Dedifferentiated amniotic fluid mesenchymal stem cell (primary cell): ENCODE results near the gene CYTH1.

Source experiments
- DNase-seq: peaks from one replicate; pipeline ENCODE4 v3.0.0-alpha.2; 2016; ENCODE audit errors: extremely low spot score

CYTH1 gene

DNA sequence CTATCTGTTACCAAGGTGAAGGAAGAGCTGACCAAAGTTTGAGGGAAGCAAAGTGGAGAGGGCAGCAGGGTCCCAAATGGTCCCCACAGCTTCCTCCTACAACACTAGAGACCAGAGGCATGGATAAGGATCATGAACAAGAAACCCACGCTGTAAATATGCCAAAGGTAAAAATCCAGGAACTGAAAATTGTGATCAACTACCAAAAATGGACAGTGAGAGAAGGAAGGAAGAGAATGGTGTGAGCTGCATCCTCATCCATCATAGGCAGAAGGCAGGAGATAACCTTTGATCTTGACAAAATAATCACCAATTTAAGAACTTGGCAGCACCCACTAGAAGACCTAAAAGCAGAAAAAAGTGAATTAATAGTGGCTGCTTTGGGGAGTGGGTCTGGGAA lies 66.2 kb downstream of the CYTH1 start:
- no peak for DNase-seq

DNA sequence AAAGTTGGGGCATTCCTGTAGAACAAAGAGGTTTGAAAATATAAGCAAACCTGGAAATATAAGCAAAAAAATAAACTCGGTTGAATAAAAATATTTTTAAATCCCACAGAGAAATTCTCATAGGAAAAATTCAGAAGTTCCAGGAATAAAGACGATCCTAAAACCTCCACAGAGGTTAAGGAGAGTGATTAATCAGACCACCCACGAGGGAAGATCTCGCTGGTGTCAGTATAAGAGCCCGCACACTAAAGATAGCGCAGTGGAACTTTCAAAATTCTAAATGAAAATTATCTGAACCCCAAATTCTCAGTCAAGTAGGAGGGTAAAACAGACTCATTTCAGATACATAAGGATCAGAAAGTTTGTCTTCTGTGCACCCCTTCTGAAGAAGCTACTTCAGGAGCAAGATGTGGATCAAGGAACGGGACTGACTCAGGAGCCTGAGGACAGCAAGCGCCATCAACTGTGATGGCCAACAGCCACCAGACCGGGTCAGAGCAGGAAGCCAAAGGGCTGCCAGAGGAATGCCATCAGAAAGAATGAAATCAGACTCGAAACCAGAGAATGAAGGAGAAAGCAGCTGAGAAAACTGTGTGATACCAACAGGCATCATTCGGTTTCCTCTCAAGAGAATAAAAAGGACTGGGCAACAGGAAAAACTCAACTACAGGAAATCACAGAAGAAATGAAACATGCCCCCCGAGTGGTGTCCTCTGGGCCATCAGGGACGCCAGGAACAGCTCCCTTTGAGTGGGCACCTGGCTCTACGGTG lies 66.9 kb downstream of the CYTH1 start:
- no peak for DNase-seq

DNA sequence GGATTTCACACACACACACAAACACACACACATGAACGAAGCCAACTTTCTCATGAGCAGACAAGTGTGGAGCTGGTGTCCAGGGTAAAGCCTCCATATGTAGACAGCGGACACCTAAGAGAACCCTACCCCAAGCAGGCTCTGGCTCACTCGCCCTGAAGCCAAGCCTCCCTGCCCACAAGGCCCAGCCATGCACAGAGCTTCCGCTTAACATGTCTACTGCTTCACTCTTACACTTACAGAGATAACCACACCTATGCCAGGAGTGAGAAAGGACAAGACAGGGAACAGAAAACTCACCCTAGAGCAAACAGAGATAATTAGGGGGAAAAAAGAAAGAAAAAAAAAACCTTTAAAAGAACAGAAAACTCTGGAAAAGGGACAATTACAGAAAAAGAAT lies 67.5 kb downstream of the CYTH1 start:
- no peak for DNase-seq

DNA sequence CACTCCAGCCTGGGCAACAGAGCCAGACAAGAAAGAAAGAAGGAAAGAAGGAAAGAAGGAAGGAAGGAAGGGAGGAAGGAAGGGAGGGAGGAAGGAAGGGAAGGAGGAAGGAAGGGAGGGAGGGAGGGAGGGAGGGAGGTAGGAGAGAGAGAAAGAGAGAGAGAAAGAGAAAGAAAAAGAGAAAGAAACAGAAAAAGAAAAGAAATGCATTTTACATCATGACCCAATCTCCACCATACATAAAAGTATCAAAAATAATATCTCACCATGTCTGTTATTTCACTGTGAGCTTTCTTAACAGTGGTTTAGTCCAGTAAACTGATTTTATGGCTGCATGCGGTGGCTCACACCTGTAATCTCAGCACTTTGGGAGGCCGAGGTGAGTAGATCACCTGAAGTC lies 70.0 kb downstream of the CYTH1 start:
- DNase-seq: no peak

DNA sequence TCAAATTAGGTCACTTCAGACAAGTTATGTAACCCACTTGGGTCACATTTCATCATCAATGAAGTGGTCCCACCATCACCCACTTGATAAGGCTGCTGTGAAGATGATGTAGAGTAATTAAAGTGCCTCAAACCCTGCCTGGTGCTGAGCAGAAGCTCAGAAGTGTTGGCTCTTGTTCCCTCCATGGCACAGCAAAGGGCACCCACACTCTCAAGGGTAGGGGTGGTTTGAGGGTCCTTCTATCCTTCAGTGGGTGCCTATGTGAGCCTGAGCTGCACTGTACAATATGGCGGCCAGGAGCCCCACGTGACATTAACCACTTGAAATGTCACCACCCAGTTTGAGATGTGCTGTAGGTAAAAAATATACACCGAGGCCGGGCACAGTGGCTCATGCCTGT lies 71.5 kb downstream of the CYTH1 start:
- DNase-seq: no peak

DNA sequence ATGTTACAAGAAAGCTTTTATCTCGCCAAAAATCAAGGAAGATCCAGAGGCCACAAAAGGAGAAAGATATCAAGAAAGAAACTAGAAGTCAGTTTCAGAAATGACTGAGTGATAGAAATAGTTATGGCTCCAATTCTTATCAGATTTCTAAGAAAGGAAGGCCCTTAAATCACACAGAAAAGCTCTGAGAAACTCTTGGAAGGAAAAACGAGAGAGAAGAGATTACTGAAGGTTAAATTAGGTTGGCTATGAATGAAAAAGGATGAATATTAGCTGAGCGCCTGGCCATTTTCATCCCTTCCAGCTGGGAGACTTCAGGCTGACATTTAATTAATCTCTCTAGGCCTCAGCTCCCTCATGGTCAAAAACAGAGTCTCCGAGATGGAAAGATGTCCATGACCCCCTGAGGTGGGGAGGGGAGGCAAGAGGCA lies 72.3 kb downstream of the CYTH1 start:
- DNase-seq: no peak

DNA sequence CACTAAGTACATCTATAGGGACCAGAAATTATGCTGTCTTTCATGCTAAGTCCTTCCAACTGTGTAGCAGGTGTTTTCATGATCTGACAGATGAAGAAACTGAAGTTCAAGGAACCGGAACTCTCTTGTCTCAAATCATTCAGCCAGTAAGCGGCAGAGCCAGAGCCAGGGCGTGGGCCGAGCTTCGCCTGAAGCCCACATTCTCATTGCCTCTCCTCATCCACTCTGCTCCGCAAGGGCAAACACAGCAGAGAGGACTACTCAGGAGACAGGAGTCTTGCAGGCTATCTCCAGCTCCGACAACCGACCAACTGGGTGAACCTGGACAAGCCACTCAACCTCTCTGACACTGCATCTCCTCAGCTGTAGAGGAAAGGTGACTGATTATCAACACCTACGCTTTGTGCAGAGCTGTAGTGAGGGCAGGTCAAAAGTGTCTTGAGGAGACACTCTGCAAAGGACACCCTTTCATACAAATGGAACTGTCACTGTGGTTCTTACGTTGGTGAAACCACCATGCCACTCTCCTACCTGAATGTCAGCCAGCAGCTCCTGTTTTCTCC lies 72.9 kb downstream of the CYTH1 start:
- DNase-seq: no peak

DNA sequence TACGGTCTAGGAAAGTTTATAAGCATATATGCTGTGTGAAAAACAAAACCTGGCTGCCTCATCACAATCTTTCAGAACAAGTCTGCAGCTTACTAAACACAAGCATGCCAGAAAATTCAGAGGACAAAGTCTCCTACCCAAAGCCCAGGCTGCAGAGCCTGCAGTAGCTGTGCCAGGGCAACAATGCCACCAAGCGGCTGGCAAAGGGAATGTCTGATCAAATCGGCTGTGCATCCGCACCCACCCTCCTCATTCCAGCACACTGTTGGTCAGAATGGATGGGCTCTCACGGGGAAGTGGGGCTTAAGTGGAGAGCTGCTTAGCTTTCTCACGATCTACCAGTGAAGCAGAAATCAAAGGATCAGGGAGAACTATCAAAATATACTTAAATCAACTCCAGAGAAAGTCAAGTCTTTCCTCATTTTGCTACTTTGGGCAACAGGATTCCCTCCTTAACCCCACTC lies 73.5 kb downstream of the CYTH1 start:
- peak; percentile 76 for DNase-seq

DNA sequence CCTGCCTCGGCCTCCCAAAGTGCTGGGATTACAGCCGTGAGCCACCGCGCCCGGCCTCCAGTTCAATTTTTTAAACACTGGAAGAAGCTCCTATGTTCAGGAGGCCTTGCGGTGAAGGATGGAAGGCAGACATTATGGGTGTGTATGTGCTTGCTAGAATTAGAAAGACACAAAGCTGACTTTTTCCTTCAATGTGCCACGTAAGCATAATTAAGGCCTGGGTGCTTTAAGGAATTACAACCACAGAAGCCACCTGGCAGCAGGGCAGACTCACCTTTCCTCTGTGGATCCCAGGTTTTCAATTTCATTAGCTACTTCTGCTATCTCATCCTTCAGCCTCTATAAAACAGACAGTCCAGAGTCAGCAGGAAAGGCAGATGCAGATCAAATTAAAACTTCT lies 74.2 kb downstream of the CYTH1 start:
- DNase-seq: no peak

DNA sequence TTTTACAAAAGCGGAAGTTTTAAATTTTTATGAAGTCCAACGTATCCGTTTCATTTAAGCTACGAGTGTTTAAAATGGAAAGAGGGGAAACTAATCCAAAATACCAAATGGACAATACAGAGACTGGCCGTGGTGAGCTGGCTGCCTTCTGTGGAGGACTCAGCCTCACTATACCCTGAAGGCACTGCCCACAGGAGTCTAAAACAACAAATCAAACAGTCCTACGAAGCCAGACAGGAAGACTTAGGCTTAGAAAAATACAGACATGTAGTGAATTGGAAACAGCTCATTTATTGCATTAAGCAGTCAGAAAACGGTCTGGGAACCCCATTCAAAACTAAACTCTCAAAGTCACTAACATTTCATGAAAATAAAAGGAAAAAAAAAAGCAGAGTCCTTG lies 75.1 kb downstream of the CYTH1 start:
- peak; percentile 19 for DNase-seq

DNA sequence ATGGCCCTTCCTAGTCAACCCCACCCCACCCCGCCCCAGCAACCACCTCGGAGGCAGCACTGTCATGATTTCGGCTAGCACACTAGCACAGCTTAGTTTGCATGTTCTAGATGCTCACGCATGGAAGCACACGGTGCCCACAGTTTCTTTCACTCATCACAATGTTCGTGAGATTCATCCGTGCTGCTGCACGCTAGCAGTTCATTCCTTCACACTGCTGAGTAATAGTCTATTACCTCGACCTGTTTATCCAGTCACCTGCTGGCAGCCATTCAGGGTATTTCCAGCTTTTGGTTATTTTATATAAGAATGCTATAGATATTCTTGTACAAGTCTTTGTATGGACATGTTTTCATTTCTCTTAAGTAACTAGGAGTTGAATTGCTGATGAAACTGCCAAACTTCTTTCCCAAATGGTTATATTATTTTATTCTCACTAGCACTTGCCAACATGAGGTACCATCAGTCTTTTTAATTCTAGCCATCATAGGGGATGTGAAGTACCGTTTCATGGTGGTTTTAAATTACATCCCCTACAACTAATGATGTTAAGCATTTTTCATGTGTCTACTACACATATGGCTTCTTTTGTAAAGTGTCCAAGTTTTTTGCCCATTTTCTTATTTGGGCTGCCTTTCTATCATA lies 75.7 kb downstream of the CYTH1 start:
- DNase-seq: no peak

DNA sequence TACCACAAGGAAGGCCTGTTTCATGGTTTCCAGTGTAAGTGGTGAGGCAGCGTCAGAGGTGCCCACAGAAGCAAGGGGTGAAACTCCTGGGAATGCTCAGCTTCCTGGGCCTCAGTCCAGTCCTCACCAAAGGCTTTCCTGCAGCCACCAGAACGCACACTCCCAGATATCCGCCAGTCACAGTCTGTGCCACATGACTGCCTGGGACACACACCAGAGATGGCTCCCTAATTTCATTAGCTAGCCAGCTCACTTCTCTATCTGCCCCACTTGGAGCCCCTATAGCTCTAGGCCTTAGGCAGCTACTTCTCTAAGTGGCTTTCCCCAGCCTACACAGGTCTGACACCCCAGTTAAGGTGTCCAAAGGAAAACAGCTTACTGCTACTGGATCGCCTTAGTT lies 77.0 kb downstream of the CYTH1 start:
- no peak for DNase-seq

DNA sequence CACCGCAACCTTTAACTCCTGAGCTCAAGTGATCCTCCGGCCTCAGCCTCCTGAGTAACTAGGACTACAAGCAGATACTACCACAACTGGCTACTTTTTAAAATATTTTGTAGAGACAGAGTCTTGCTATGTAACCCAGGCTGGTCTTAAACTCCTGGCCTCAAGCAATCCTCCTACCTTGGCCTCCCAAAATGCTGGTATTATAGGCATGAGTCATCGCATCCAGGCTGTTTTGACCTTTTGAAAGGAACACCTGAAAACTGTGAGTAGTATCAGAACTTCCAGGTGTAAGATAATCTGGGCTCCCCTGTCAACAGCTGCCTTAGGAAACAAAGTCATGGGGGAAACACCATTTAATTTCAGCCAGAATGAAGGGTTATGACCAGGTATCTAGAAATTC lies 77.5 kb downstream of the CYTH1 start:
- DNase-seq: no peak

DNA sequence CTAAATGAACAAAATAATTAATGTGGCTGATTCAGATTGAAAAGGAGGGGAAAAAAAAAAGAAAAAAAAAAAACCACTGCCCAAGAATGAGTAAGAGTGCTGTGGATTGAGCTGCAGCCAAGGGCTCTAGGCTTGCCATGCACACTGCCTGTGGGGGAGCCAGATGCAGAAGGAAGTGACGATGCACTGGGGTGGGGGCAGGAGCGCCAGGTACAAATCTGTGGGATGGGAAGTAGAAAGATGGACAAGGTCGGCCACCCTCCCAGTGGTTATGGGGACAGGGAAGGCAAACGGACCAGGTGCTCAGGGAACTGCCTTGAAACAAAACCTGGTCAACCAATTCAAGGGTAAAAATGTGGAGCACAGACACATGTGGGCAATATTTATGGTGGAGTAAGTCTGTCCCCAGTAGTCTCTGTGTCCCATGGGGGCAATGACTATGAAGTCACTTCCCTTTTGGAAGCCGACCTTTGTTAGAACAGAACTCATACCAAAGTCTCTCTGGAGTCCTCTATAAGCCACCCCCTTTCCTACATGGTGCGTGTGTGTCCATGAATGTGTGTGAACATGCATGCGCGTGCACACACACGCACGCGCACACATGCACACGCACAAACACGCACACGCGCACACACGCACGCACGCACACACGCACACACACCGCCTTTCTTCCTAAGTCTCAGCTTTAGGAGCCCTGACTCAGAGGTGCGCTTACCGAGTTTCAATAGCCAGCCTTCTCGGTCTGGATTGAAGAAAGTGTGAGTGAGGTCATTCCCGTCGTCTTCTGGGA lies 84.3 kb downstream of the CYTH1 start:
- no peak for DNase-seq

DNA sequence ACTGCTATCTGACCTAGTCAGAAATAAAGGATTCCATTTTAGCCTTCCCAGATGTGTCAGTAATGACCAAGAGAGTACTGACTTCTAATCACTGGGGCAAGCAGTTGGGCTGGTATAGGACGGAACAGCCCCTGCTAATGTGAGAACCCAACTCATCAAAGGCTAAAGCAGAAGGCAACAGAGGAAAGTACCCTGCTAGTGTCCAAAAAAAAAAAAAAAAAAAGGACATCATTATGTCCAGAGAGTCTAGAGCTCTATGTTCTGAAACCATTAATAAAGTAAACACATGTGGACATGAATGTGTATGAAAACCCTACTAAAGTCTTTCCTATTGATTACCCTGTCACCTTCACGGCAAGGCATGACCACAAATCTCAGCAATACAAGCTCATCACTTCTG lies 85.0 kb downstream of the CYTH1 start:
- DNase-seq: no peak

DNA sequence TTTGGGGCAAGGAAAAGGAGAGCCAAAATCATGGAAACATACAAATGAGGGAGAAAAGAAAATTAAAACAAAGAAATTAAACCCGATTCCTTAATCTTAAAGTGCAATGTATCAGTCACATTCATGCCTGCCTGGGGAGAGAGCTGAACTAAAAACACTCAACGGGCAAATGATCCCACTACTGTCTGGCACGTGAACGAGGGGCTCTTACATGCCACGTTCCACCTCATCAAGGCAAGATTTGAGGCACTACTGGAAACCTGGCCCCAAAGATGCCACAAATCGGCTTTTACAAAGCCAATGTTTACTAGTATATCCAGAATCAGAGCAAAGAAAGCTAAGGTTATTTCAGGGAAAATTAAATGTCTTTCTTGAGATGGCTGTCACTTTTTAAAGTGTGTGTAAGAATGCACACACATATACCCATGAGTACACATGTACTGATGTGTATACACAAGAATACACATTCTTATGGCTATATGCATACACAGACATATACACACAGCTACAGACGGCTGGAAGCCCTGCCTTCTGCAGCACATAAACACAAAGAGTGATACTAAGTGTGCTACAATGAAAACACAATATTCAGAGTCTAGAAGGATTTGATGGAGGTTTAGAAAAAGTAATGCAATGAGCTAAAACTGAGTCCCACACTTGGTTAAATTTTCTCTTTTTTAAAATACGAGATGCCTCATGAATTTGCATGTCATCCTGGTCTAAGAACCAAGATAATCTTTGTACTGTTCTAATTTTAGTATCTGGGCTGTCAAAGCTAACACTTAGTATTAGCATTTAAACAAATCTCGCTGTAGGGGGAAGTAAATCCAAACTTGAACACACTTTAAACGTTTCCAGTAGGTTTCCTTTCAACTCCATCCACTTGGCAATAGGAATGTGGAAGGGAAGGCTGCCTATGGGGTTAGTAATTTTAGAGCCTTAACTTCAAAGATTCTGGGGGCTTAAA lies 85.8 kb downstream of the CYTH1 start:
- DNase-seq: no peak

DNA sequence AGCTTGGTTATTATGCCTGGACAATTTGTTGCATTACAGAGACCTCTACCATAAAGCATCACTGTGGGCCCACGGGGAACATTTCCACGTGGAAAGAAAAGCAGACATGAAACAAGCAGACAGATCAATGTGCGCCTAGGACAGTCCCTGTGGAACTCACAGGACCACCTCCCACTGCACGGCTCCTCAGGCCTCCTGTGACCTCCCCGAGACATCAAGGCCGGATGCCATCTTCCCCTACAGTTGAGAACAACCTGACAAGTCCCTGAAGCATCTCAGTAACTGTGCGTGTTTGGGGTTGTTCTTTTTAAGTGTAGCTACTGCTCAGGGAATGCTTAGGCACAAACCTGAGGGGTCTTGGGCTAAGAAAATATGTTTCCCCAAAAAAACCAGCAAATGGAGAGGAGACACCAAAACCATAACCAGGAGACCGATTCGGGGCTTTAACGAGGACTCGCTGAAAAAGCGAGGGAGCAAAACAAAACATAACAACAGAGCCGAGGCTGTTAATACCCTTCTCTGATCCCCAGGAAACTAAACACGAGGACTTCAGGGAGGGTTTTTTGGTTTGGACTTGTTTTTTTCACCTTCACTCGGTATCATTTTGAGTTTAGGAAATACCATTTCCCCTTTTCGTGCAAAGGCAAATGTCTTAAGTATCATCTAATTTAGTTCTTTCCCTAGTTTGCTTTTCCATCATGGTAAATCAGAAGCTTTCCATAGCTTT lies 87.1 kb downstream of the CYTH1 start:
- no peak for DNase-seq

DNA sequence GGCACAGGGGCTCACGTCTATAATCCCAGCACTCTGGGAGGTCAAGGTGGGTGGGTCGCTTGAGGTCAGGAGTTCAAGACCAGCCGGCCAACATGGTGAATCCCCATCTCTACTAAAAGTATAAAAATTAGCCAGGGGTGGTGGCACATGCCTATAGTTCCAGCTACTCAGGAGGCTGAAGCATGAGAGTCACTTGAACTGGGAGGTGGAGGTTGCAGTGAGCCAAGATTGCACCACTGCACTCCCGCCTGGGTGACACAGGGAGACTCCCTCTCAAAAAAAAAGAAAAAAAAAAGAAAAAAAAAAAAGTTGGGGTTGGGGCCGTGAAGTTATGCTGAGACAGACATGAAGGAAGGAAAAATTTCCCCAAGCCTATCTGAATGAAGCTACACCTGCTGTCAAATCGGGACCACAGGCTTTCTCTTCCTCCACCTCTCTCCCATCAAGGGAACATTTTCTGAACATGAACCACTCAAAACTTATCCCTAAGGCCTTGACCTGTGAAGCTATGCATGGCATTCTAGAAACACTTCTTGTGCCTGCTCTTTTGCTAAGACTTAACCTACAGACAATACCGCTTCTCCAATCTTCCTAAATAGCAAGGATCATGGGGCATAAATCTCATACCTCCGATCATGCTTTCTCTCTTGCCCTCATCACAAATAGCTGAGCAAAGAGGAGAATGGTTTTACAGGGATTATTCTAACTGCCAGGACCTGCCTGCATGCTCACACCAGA lies 88.6 kb downstream of the CYTH1 start:
- DNase-seq: no peak

DNA sequence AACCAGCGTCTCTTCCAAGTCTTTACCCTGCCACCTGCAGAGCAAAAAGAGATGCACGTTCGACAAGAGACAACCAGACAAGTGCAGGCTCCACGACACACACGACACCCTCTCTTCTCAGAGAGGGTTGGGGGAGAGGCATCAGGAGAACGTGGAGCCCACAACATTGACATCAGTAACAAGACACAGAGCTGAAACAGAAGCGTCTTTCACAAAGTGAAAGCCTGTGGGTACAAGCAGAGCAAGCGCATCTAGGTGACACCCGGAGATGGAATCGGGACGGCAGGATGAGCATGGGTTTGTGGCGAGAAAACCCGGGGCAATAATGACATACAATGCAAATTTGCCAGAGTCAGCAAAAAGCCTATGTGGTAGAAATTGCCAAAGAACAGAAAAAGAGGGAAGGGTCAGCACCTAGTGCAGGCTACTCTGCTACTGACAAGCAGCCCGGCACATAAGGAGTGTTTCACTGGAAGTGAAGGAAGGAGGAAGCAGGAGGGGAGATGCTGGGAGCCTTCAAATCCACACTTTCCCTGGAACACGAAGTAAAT lies 89.5 kb downstream of the CYTH1 start:
- no peak for DNase-seq

DNA sequence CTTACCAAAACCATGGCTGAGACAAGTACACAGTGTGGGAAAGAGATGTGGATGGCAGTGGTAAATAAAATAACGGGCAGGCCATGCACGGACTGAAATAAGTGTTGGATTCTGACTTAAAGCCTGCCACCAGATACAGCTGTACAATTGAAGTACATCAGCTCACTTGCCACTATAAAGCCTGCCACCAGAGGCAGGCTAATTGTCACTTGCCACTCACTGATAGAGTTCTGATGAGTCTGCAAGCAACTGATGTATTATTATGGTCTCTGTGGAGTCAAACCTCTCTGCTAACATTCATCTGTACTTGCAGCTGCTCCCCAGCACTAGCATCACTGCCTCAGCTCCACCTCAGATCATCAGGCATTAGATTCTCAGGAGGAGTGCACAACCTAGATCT lies 93.0 kb downstream of the CYTH1 start:
- no peak for DNase-seq
